NCI-H748 treated with DMSO at 0.1 percent for 48 hours (cell line): ENCODE data around the gene HSD17B7.
"Not testable (repeated sequence)": the region's sequence is repeated elsewhere in the genome, so short reads cannot be mapped to it uniquely, and the experiment has no call there.

ENCODE experiments used
- DNase-seq: peaks from one replicate; lab custom pipeline; 2025; lab: John Stamatoyannopoulos, UW

HSD17B7 gene, protein sequence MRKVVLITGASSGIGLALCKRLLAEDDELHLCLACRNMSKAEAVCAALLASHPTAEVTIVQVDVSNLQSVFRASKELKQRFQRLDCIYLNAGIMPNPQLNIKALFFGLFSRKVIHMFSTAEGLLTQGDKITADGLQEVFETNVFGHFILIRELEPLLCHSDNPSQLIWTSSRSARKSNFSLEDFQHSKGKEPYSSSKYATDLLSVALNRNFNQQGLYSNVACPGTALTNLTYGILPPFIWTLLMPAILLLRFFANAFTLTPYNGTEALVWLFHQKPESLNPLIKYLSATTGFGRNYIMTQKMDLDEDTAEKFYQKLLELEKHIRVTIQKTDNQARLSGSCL

DNA sequence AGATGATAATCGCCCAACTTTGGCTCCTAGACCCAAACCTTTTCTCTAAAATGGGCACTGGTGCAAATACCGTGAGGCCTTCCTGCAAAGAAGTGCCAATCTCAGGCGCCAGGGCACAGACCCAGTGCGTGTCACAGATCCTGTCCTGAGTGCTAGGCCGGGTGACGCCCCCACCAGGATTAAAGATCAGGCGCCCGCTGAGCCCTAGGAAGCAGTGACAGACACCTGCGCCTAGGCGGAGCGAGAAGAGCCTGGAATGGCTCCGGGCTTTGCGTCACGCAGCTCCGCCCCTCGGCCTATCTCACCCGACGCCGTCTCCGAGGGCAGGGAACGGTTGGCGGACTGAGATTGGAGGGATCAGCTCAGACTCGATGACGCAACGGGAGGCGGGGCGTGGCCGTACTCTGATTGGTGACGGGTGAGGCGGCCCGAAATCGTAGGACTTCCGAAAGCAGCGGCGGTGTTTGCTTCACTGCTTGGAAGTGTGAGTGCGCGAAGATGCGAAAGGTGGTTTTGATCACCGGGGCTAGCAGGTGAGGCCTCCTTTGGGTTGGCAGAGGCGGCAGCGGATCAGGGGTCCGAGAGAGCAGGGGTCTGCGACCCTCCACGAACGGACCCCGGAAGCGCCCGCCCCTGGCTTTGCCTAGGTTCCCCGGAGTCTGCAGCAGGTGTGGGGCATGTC lies at the start of gene HSD17B7:
HSD17B7 (plus strand) TSS at position 400 of the 682 bp plus-strand sequence; CDS start at position 499, 99 bp downstream.
- peak; percentile 59 for DNase-seq

DNA sequence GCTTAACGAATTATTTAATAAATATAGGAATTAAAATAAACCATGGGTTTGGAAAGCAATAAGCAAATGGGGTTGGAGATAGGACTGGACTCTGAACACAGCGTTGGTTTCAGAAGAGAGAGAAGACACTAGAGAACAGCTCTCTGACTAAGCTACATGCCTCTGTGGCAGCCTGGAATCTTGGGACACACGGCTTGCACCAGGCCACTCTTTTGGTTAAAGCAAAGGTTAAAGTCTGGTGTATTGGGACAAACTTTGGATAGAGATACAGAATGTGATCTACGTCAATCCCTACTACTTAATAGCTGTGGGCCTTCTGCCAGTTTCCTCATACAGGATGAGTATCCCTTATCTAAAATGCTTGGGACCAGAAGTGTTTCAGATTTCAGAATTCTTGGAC lies 49.7 kb upstream of the HSD17B7 start:
- DNase-seq: no peak

- DNase-seq: no peak
Observed at GRCh38 chr1:162741574-162741973, 48.9 kb upstream of the HSD17B7 start.

GRCh38 chr1:162746264-162746942 lies 44.1 kb upstream of the HSD17B7 start:
- DNase-seq: not testable (repeated sequence)

- no peak for DNase-seq
Observed at GRCh38 chr1:162753001-162753658, 37.4 kb upstream of the HSD17B7 start.

DNA sequence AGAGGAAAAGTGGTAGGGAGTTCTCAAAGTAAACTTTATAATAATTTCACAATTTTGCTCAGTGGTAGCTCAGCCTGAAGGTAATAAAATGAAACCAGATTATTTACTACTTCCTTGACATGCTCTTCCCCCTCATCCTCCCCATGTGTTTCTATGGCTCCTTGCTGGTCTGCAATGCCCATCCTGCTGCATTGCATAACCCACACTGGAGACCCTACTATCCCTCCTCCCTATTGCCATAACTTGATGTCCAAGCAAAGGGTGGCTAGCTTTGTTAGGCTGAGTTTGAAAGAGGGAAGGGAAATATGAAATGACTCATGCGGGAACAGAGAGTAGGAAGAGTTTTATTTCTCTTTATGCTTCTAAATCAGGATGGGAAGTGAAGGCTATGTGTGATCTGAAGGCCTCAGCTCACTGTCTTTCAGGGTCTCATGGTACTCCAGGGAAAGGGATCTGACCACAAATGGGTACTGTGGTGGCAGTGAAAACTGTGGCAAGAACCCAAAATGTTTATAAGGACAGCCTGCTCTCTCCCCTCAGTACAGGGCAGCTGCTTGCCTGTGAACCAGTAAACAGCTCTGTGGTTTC lies 36.4 kb upstream of the HSD17B7 start:
- no peak for DNase-seq

DNA sequence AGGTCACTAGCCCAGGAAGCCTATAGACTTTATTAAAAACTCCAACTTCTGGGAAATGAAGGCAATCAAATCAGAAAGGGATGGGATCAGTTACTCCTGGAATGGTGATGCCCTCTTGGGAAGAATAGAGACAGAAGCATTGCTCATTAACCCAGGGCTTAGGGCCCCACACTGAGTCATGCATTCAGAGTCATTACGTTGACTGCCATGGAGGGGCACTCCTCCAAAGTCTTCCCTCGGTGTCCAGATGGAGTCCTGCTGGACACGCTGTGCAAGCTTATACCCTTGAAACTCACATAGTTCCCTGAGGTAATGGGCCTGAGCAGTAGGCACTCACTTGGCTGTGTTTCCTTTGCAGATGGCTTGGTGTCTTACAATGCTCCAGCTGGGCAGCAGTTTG lies 35.2 kb upstream of the HSD17B7 start:
- DNase-seq: no peak

- no peak for DNase-seq
Observed at GRCh38 chr1:162756523-162756922, 34.0 kb upstream of the HSD17B7 start.

DNA sequence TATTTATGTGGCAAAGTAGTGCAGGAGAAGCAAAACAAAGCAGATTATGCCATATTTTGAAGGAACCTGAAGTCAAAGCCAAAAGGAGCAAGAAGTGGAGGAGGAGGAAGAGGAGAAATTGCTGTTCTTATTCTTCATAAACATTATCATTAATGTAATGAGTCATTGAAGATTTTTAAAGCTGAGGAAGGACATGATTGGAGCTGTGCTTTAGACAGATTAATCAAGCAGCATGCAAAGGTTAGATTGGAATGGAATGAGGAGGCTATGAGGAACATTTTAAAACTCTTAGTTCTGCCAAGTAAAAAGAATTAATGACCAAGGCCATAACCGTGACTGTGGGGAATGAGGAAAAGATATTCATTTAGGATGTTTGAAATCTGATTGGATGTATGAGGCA lies 33.0 kb upstream of the HSD17B7 start:
- no peak for DNase-seq

- no peak for DNase-seq
Observed at GRCh38 chr1:162765788-162766187, 24.7 kb upstream of the HSD17B7 start.

- DNase-seq: no peak
Observed at GRCh38 chr1:162772571-162773154, 17.8 kb upstream of the HSD17B7 start.

DNA sequence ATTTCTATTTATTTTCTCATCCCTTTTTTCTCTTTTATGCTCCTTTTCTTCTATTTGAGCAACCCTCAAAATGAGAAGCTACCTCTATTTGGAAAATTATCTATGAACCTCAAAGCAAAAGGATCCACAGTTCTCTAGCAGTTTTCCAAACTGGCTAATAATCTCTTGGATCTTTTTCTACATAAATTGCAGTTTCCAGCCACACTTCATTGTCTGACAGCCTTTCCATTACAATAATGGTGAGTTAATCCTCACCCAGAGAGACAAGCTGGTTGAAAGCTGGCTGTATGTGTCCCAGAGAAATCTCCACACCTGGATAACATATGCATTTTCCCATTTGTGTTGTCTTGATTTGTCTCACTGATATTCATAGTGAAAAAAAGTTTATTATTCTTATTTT lies 16.5 kb upstream of the HSD17B7 start:
- no peak for DNase-seq

GRCh38 chr1:162779043-162779442 lies 11.5 kb upstream of the HSD17B7 start:
- no peak for DNase-seq

GRCh38 chr1:162782671-162783070 lies 7.8 kb upstream of the HSD17B7 start:
- DNase-seq: no peak

GRCh38 chr1:162784926-162785325 lies 5.6 kb upstream of the HSD17B7 start:
- DNase-seq: not testable (repeated sequence)

DNA sequence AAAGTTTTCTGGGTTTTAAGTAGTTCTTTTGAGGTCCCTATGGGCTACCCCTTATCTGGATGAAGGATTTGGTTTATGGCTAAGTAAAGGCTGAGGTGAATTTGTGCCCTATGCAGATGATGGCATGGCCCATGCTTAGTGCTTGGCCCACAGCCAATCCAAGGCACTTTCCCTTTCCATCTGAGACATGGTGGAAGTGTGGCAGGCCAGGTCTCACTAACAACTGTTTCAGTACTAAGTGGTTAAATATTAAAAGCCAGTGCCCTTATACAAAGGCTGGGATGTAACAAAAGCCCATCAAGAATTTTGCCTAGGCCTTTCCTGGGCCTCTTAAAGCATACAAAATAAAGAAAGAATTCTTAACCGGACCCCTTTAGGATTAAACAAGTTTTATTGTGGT lies 1.7 kb upstream of the HSD17B7 start:
- DNase-seq: not testable (repeated sequence)

GRCh38 chr1:162790985-162791357 lies 469 bp downstream of the HSD17B7 start:
- peak; percentile 7 for DNase-seq

DNA sequence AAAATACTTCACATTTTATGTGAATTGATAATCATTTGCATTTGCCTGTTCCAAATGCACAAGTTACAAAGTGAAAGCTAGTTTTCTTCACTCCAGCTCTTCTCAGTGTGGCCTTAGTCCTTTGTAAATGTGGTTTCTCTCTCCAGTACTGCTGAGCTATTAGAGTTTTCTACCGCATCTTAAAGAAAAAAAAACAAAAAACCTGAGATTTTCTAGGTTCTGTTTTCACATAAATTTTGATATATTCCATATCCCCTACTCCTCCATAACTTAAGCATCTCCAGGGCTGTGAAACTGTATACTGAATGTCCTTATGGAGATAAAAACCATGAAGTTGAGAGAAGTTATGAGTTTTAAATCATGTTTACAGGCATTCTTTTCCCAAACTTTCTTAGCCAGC lies 3.8 kb downstream of the HSD17B7 start:
- DNase-seq: not testable (repeated sequence)

GRCh38 chr1:162796617-162797279 lies 6.2 kb downstream of the HSD17B7 start:
- DNase-seq: not testable (repeated sequence)

- DNase-seq: not testable (repeated sequence)
Observed at GRCh38 chr1:162799995-162800830, 9.7 kb downstream of the HSD17B7 start.
